GM18505 (cell line): ENCODE data around the gene TGFBR2.

Source experiments
- ATAC-seq: cut with Tn5 transposase; IDR thresholded peaks from one replicate; pipeline ENCODE4 v1.9.1; 2021; ENCODE audit not compliant: unreplicated experiment
- POLR2A ChIP-seq: IDR thresholded peaks from 4 replicates; pipeline ENCODE4 v1.6.1; 2011; ENCODE audit warnings: borderline replicate concordance; ENCODE audit not compliant: insufficient read depth, insufficient read length; ENCODE audit errors: extremely low read depth

The TGFBR2 gene

GRCh38 chr3:30730967-30731366, 124.6 kb downstream of the TGFBR2 start:
- ATAC-seq = no peak
- TF ChIP-seq POLR2A = no peak

GRCh38 chr3:30733209-30733608, 126.8 kb downstream of the TGFBR2 start:
- no peak for ATAC-seq
- TF ChIP-seq POLR2A = no peak

GRCh38 chr3:30733696-30734095, 127.3 kb downstream of the TGFBR2 start:
- no peak for ATAC-seq
- no peak for TF ChIP-seq POLR2A

GRCh38 chr3:30737743-30738499, 131.5 kb downstream of the TGFBR2 start:
- no peak for ATAC-seq
- no peak for TF ChIP-seq POLR2A

- TF ChIP-seq POLR2A = no peak
- no peak for ATAC-seq
Measured at GRCh38 chr3:30738605-30739004, 132.2 kb downstream of the TGFBR2 start.

DNA sequence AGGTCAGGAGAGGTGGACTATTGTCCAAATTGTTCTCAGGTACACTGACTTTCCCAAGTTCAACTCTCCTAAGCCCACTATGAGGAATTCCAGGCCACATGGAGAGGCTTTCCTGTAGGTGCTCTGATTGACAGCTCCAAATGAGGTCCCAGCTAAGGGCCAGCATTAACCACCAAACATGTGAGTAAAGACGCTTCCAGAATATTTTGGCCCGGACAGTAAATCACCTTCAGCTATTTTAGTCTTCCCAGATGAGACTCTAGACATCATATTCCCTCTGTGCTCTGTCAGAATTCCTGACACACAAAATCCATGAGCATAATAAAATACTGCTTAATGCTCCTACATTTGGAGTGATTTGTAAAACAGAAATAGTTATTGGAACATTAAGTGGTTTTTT, 135.5 kb downstream of the TGFBR2 start:
- TF ChIP-seq POLR2A = no peak
- ATAC-seq = no peak

- no peak for TF ChIP-seq POLR2A
- no peak for ATAC-seq
Measured at GRCh38 chr3:30742796-30743619, 136.6 kb downstream of the TGFBR2 start.
